ENCODE measurements around the gene BTN3A1.

- TF ChIP-seq EZH2phosphoT487 (IDR thresholded peaks at IDR 0.05), result no peak
- TF ChIP-seq CTCF (IDR thresholded peaks at IDR 0.05), result no peak
- no peak for TF ChIP-seq EZH2 (IDR thresholded peaks at IDR 0.05)
Measured at GRCh38 chr6:26401987-26402658, at the start of gene BTN3A1.
